Stimulated activated CD8-positive, alpha-beta memory T cell treated with anti-CD3 and anti-CD28 coated beads, Interleukin-4, amount 100 ng/mL, for 4 hours (primary cell): Measurements from ENCODE around the gene GJA1.

Experiments used
- DNase-seq, 2 donors: peaks; one replicate each; pipeline ENCODE4 v3.0.0-alpha.2; 2020; ENCODE audit warnings: low read depth in 2 of 2, low spot score in 1 of 2

The GJA1 gene

GRCh38 chr6:121482004-121482693 lies 46.7 kb downstream of the GJA1 start:
- no peak for DNase-seq

DNA sequence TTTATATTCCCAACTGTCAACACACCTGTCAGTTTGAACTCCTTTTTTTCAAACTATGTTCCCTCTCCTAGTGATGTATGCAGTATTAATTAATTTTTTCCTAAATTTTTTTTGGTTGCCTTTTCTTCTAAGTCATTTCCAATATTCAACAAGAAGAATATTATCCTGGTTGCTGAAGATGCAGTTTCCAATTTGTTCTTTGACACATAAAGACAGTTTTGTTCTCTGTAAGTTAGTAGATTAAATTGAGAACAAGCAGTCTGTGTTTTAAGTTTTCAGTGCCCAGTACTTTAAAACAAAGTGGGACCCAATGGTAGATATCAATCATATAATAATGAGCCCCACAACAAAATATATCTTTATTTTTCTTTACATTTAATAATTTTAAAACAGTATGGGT lies 47.3 kb downstream of the GJA1 start:
- DNase-seq = no peak

DNA sequence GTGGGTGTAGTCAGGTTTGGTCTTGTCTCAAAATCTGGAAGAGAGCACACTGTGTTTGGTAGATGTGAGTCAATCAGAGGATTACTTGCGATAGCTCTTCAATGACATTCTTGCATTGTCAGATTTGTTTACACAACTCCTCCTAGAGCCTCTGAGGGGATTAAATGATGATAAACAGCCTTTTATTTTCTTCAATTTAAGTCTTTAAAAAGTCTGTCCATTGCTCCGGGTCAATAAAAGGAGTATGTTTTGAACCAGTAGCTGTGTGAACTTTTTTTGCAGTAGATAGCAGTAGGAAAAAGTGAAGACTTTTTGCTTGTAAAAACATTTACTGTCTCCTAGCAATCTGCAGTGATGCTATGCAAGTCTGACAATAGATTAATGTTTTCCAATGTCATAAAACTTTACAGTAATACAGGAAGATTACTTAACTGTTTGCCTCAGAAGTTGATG lies 49.9 kb downstream of the GJA1 start:
- no peak for DNase-seq

GRCh38 chr6:121491576-121491975 lies 56.1 kb downstream of the GJA1 start:
- no peak for DNase-seq

- no peak for DNase-seq
Measured at GRCh38 chr6:121492536-121492935, 57.1 kb downstream of the GJA1 start.

DNA sequence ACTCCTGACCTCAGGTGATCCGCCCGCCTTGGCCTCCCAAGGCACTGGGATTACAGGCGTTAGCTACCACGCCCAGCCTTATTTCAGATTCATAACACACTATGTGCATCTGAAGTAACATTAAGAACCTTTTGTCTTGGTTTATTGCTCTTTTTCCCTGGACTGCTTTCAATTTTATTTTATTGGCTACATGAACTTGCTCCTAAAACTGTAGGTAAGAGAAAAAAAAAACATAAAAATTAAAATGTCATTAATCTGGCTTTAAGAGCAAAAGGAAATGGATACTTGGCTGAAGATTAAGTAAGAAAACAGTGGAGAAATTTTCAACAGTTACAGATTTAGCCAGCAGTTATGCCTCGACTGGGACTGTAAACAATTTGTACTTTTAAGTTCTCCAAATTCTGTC lies 62.5 kb downstream of the GJA1 start:
- no peak for DNase-seq

GRCh38 chr6:121498481-121499276 lies 63.2 kb downstream of the GJA1 start:
- no peak for DNase-seq
